Natural killer cell (primary cell): ENCODE data around the gene THAP9. TPM values are rescaled to one million over a fixed set of nuclear protein-coding genes. Genes with fewer than 3 reads are reported as not detected.

Experiments
- ATAC-seq, 3 donors: fragments of 150-1000 bp in 2 of 3; fragments of 200-7000 bp in 1 of 3; cut with Tn5 transposase; 1 replicate in 1 of 3; 2 replicates in 2 of 3; pipeline ENCODE4 v1.10.0; 2021; ENCODE audit warnings: mild to moderate bottlenecking in 2 of 3, moderate library complexity in 2 of 3
- DNase-seq, 2 donors: peaks; one replicate each; pipeline versions ENCODE4 v3.0.0 to v3.0.0-alpha.2; 2013 to 2021; ENCODE audit warnings: mixed read lengths in 1 of 2
- H3K27ac ChIP-seq: one replicate; pipeline ENCODE4 v1.5.1; 2013; ENCODE audit warnings: mild to moderate bottlenecking, low read length
- H3K27me3 ChIP-seq: one replicate; pipeline ENCODE4 v1.6.1; 2013; ENCODE audit warnings: low read length; ENCODE audit not compliant: control insufficient read depth, insufficient read depth
- H3K36me3 ChIP-seq: one replicate; pipeline ENCODE4 v1.6.1; 2013; ENCODE audit warnings: low read length; ENCODE audit not compliant: control insufficient read depth, insufficient read depth
- H3K4me1 ChIP-seq: one replicate; pipeline ENCODE4 v1.6.1; 2013; ENCODE audit warnings: low read length; ENCODE audit not compliant: control insufficient read depth, insufficient read depth
- H3K4me3 ChIP-seq: one replicate; pipeline ENCODE4 v1.5.1; 2013; ENCODE audit warnings: low read length
- H3K9me3 ChIP-seq: one replicate; pipeline ENCODE4 v1.6.1; 2013; ENCODE audit warnings: low read length; ENCODE audit not compliant: control insufficient read depth, insufficient read depth
- H3K27ac Mint-ChIP-seq, 2 donors: one replicate each; pipeline ENCODE4 v1.8.0; 2022; ENCODE audit warnings: mild to moderate bottlenecking in 2 of 2, mixed read lengths in 2 of 2, moderate library complexity in 1 of 2
- H3K27me3 Mint-ChIP-seq, 2 donors: one replicate each; pipeline ENCODE4 v1.8.0; 2022; ENCODE audit warnings: low read depth in 2 of 2, mixed read lengths in 2 of 2
- H3K36me3 Mint-ChIP-seq: one replicate; pipeline ENCODE4 v1.8.0; 2022; ENCODE audit warnings: mixed read lengths
- H3K4me1 Mint-ChIP-seq, 2 donors: one replicate each; pipeline ENCODE4 v1.8.0; 2022; ENCODE audit warnings: mixed read lengths in 2 of 2
- H3K4me3 Mint-ChIP-seq: one replicate; pipeline ENCODE4 v1.8.0; 2022; ENCODE audit warnings: mild to moderate bottlenecking, moderate library complexity, mixed read lengths
- H3K9me3 Mint-ChIP-seq, 2 donors: one replicate each; pipeline ENCODE4 v1.8.0; 2022; ENCODE audit warnings: mixed read lengths in 2 of 2
- CTCF ChIP-seq: fragments of 200-600 bp; IDR thresholded peaks from one replicate; pipeline ENCODE4 v1.8.0; 2022; ENCODE audit warnings: antibody characterized with exemption
- WGBS: methylation state at CpG from one replicate; pipeline ENCODE4 v1.1.7; 2013; ENCODE audit warnings: missing lambda C conversion rate; ENCODE audit not compliant: insufficient coverage; 5-methylcytosine and 5-hydroxymethylcytosine counted together
- intact Hi-C: fragments of 100-400 bp; cut with micrococcal nuclease; formaldehyde crosslinking; loops from one replicate; pipeline ENCODE4 v1.14.2; 2022
- total RNA-seq, 4 donors: library from RNA; stranded (reverse); fragments of 120-200 nt in 1 of 4; gene quantifications; one replicate each; pipeline versions ENCODE4 v1.2.3 to v1.2.4, GENCODE V29; 2013 to 2022

THAP9 gene
- total RNA-seq, 3 donors from 2014 or later (not counting 1 experiment from before 2014, with no cell fraction given), result 1.6 to 2.6 (median 2.1) TPM

GRCh38 chr4:82893942-82894341, 6.6 kb upstream of the THAP9 start:
- Histone ChIP-seq H3K4me1 (peaks cover 12% of the 10 kb centered on the region), H3K27ac (no peak overlapping the region), H3K27me3 (no peaks in the 10 kb centered on the region), H3K9me3 (no peaks in the 10 kb centered on the region), H3K4me3 (no peak overlapping the region), H3K36me3 (peaks cover 33% of the 10 kb centered on the region)
- WGBS, result 100% methylated on average over 3 of the region's 3 CpGs
- Mint-ChIP-seq H3K4me3 (no peak overlapping the region), H3K36me3 (peaks cover 10% of the 10 kb centered on the region), H3K27ac (peak overlapping the region; percentile 24 to 47), H3K9me3 (no peaks in the 10 kb centered on the region), H3K27me3 (no peaks in the 10 kb centered on the region), H3K4me1 (peaks cover 24 to 32% of the 10 kb centered on the region in 2 donors)
- intact Hi-C loops, result loop anchor here (5.0 kb wide), 2 partner anchors 218 to 388 kb away; partner anchors contain the start of genes COQ2 and PLAC8
- no peak for TF ChIP-seq CTCF
- DNase-seq (no peak), ATAC-seq (no peak)

- H3K36me3 Mint-ChIP-seq, result peaks cover 10% of the 10 kb centered on the region
- no peaks in the 10 kb centered on the region for H3K9me3 ChIP-seq
- peaks cover 33% of the 10 kb centered on the region for H3K36me3 ChIP-seq
- peaks cover 6 to 12% of the 10 kb centered on the region in 2 donors for H3K4me1 Mint-ChIP-seq
- H3K27me3 ChIP-seq, result no peaks in the 10 kb centered on the region
- peak overlapping the region in 1 of 2 donors; percentile 62 for H3K27ac Mint-ChIP-seq
- peaks cover 5% of the 10 kb centered on the region for H3K4me1 ChIP-seq
- H3K27me3 Mint-ChIP-seq, result no peaks in the 10 kb centered on the region
- no peak overlapping the region for H3K27ac ChIP-seq
- H3K4me3 Mint-ChIP-seq, result no peak overlapping the region
- DNase-seq (no peak), ATAC-seq (no peak)
- no peaks in the 10 kb centered on the region for H3K9me3 Mint-ChIP-seq
- intact Hi-C loops, result loop anchor here (5.0 kb wide), 1 partner anchor 44 kb away; no protein-coding TSS in a partner anchor
- H3K4me3 ChIP-seq, result no peak overlapping the region
- no peak for TF ChIP-seq CTCF
- WGBS, result 79% methylated on average over 1 of the region's 1 CpG
These were observed 3.8 kb upstream of the THAP9 start for GRCh38 chr4:82896755-82897154.

- ATAC-seq (no peak), DNase-seq (peak in 1 of 2 donors; percentile 59)
- H3K27me3 ChIP-seq, result no peaks in the 10 kb centered on the region
- H3K9me3 Mint-ChIP-seq, result no peaks in the 10 kb centered on the region
- H3K4me1 Mint-ChIP-seq, result peaks cover 5 to 6% of the 10 kb centered on the region in 2 donors
- peak overlapping the region; percentile 100 for H3K27ac ChIP-seq
- no peak overlapping the region for H3K4me3 Mint-ChIP-seq
- H3K4me1 ChIP-seq, result peaks cover 5% of the 10 kb centered on the region
- 6% methylated on average over 2 of the region's 7 CpGs for WGBS
- peaks cover 30% of the 10 kb centered on the region for H3K36me3 ChIP-seq
- no peaks in the 10 kb centered on the region for H3K9me3 ChIP-seq
- peaks cover 10% of the 10 kb centered on the region for H3K36me3 Mint-ChIP-seq
- no peak overlapping the region for H3K27ac Mint-ChIP-seq
- no peaks in the 10 kb centered on the region for H3K27me3 Mint-ChIP-seq
- H3K4me3 ChIP-seq, result no peak overlapping the region
- intact Hi-C loops, result loop anchor here (5.0 kb wide), 1 partner anchor 46 kb away; no protein-coding TSS in a partner anchor
- TF ChIP-seq CTCF, result peak; percentile 54
These were observed 2.0 kb upstream of the THAP9 start for GRCh38 chr4:82898322-82899243.
